HUES6 (cell line): ENCODE results near the gene APLN.

Source experiments
- H3K27ac ChIP-seq: 2 replicates; pipeline ENCODE4 v1.7.0; 2013; ENCODE audit warnings: low read depth, mild to moderate bottlenecking, low read length, inconsistent platforms
- H3K27me3 ChIP-seq: 2 replicates; pipeline ENCODE4 v1.6.1; 2013; ENCODE audit warnings: low read length; ENCODE audit not compliant: control insufficient read depth, insufficient read depth
- H3K36me3 ChIP-seq: 2 replicates; pipeline ENCODE4 v1.6.1; 2013; ENCODE audit warnings: low read length; ENCODE audit not compliant: control insufficient read depth, insufficient read depth
- H3K4me1 ChIP-seq: 2 replicates; pipeline ENCODE4 v1.6.1; 2013; ENCODE audit warnings: low read length; ENCODE audit not compliant: control insufficient read depth, insufficient read depth
- H3K4me3 ChIP-seq: 2 replicates; pipeline ENCODE4 v1.5.1; 2013; ENCODE audit warnings: low read depth, low read length
- H3K9ac ChIP-seq: one replicate; pipeline ENCODE4 v1.6.1; 2013; ENCODE audit warnings: mild to moderate bottlenecking, low read length
- H3K9me3 ChIP-seq: 2 replicates; pipeline ENCODE4 v1.6.1; 2013; ENCODE audit warnings: low read depth, low read length; ENCODE audit not compliant: control insufficient read depth, insufficient read depth

APLN gene

GRCh38 chrX:129596077-129596476, 58.7 kb downstream of the APLN start:
- Histone ChIP-seq H3K9ac (no peak overlapping the region), H3K27ac (no peak overlapping the region), H3K9me3 (no peaks in the 10 kb centered on the region), H3K4me1 (peaks cover 20% of the 10 kb centered on the region; the same call in 1 of the 2 replicates), H3K36me3 (peaks cover 33% of the 10 kb centered on the region), H3K27me3 (no peaks in the 10 kb centered on the region; the same call in 1 of the 2 replicates), H3K4me3 (no peak overlapping the region)
